ENCODE data around the gene ACTL6B.

GRCh38 chr7:100671353-100672327, 15.4 kb upstream of the ACTL6B start:
- no peak for TF ChIP-seq YY1 (IDR thresholded peaks at IDR 0.05; ENCODE audit: low read depth)
- no peak for TF ChIP-seq CREB1 (IDR thresholded peaks at IDR 0.05; ENCODE audit: low read depth)
- no peak for TF ChIP-seq NFIC (IDR thresholded peaks at IDR 0.05)

Measured in Ishikawa (cell line).